Measurements from ENCODE around the gene ASCL3. TPM values are rescaled to one million over a fixed set of nuclear protein-coding genes. Genes with fewer than 3 reads are reported as not detected.
A peak's percentile ranks its signal among the peaks of the same experiment; 100 is the strongest.

Gene ASCL3
- total and polyA plus RNA-seq, 2 donors (not counting 1 experiment from before 2014, with no cell fraction given): not detected

GRCh38 chr11:8917157-8917825 lies 25.5 kb downstream of the ASCL3 start:
- intact Hi-C loops (cut with micrococcal nuclease): no loop called here
- Histone ChIP-seq H3K4me2 (replicated peaks; ENCODE audit: low read depth, low read length, poor library complexity, severe bottlenecking) (no peak overlapping the region), H3K4me1 (ENCODE audit: control insufficient read depth in 2 of 2, insufficient read depth in 2 of 2, low read length in 2 of 2) (peaks cover 11% of the 10 kb centered on the region in 2 donors), H2AFZ (ENCODE audit: insufficient read depth, low read depth, low read length, poor library complexity, severe bottlenecking) (no peak overlapping the region), H3K4me3 (ENCODE audit: control extremely low read depth in 1 of 5, extremely low read depth in 1 of 5, insufficient read depth in 1 of 5, low read depth in 2 of 5, low read length in 4 of 5) (no peak overlapping the region), H3K9me3 (ENCODE audit: control extremely low read depth in 1 of 3, control insufficient read depth in 2 of 3, insufficient read depth in 1 of 3, low read length in 2 of 3) (no peaks in the 10 kb centered on the region), H3K27ac (ENCODE audit: low read length in 2 of 2) (no peak overlapping the region), H3K27me3 (replicated peaks in 1 of 4; ENCODE audit: control extremely low read depth in 1 of 4, control insufficient read depth in 3 of 4, insufficient read depth in 4 of 4, low read length in 3 of 4) (no peaks in the 10 kb centered on the region), H3K79me2 (ENCODE audit: control insufficient read depth, insufficient read depth, low read length) (peaks cover 3% of the 10 kb centered on the region), H3K36me3 (replicated peaks in 1 of 2; ENCODE audit: control extremely low read depth in 1 of 2, control insufficient read depth in 1 of 2, extremely low read depth in 1 of 2, insufficient read depth in 2 of 2, low read length in 1 of 2) (peaks cover 0 to 7% of the 10 kb centered on the region in 2 experiments), H4K20me1 (ENCODE audit: control insufficient read depth, insufficient read depth, low read length, poor library complexity, severe bottlenecking) (no peaks in the 10 kb centered on the region), H3K9ac (ENCODE audit: low read length) (no peak overlapping the region)
- Mint-ChIP-seq H3K4me1 (peaks cover 19% of the 10 kb centered on the region), H3K4me3 (no peak overlapping the region), H3K27me3 (no peaks in the 10 kb centered on the region), H3K27ac (no peak overlapping the region), H3K9me3 (ENCODE audit: insufficient read depth) (no peaks in the 10 kb centered on the region)
- DNase-seq: no peak
- CTCF ChIA-PET: no interaction called here
- TF ChIP-seq CTCF (IDR thresholded peaks at IDR 0.05): no peak
- TF ChIP-seq EZH2 (IDR thresholded peaks at IDR 0.05; ENCODE audit: borderline replicate concordance, insufficient read depth, low read depth, low read length, poor library complexity, severe bottlenecking): no peak
- WGBS (ENCODE audit: insufficient coverage): 100% methylated on average over 2 of the region's 5 CpGs
- POLR2A ChIA-PET: no interaction called here
- ATAC-seq (ENCODE audit: low read depth): no peak

- Histone ChIP-seq H3K27me3 (replicated peaks in 1 of 4; ENCODE audit: control extremely low read depth in 1 of 4, control insufficient read depth in 3 of 4, insufficient read depth in 4 of 4, low read length in 3 of 4) (peaks cover 0 to 3% (median 0%) of the 10 kb centered on the region in 4 experiments), H3K4me1 (ENCODE audit: control insufficient read depth in 2 of 2, insufficient read depth in 2 of 2, low read length in 2 of 2) (peaks cover 16 to 21% of the 10 kb centered on the region in 2 donors), H3K9ac (ENCODE audit: low read length) (no peak overlapping the region), H2AFZ (ENCODE audit: insufficient read depth, low read depth, low read length, poor library complexity, severe bottlenecking) (peak overlapping the region; percentile 80), H3K36me3 (replicated peaks in 1 of 2; ENCODE audit: control extremely low read depth in 1 of 2, control insufficient read depth in 1 of 2, extremely low read depth in 1 of 2, insufficient read depth in 2 of 2, low read length in 1 of 2) (peaks cover 0 to 3% of the 10 kb centered on the region in 2 experiments), H3K4me3 (ENCODE audit: control extremely low read depth in 1 of 5, extremely low read depth in 1 of 5, insufficient read depth in 1 of 5, low read depth in 2 of 5, low read length in 4 of 5) (no peak overlapping the region), H3K79me2 (ENCODE audit: control insufficient read depth, insufficient read depth, low read length) (peaks cover 3% of the 10 kb centered on the region), H3K4me2 (replicated peaks; ENCODE audit: low read depth, low read length, poor library complexity, severe bottlenecking) (peak overlapping the region; percentile 67), H3K9me3 (ENCODE audit: control extremely low read depth in 1 of 3, control insufficient read depth in 2 of 3, insufficient read depth in 1 of 3, low read length in 2 of 3) (no peaks in the 10 kb centered on the region), H4K20me1 (ENCODE audit: control insufficient read depth, insufficient read depth, low read length, poor library complexity, severe bottlenecking) (no peaks in the 10 kb centered on the region), H3K27ac (ENCODE audit: low read length in 2 of 2) (no peak overlapping the region)
- intact Hi-C loops (cut with micrococcal nuclease): loop anchor here (1.0 to 5.0 kb wide), 3 partner anchors 45 to 592 kb away; partner anchors contain the start of gene STK33
- H3K27me3 Mint-ChIP-seq: no peaks in the 10 kb centered on the region
- H3K9me3 Mint-ChIP-seq (ENCODE audit: insufficient read depth): no peaks in the 10 kb centered on the region
- H3K4me1 Mint-ChIP-seq: peaks cover 30% of the 10 kb centered on the region
- 80% methylated on average over 1 of the region's 4 CpGs for WGBS (ENCODE audit: insufficient coverage)
- no peak overlapping the region for H3K27ac Mint-ChIP-seq
- ChIA-PET POLR2A (no interaction called here), CTCF (interaction anchor here (0.8 to 5.4 kb wide), 10 partner anchors 17 to 592 kb away, joined by 3 to 44 read pairs (median 6); partner anchors contain the start of genes RPL27A, TMEM9B and TRIM66)
- ATAC-seq (ENCODE audit: low read depth): no peak
- peak overlapping the region; percentile 83 for H3K4me3 Mint-ChIP-seq
- DNase-seq: no peak
- peak; percentile 56 for TF ChIP-seq CTCF (IDR thresholded peaks at IDR 0.05)
- TF ChIP-seq EZH2 (IDR thresholded peaks at IDR 0.05; ENCODE audit: borderline replicate concordance, insufficient read depth, low read depth, low read length, poor library complexity, severe bottlenecking): no peak
Observed at GRCh38 chr11:8914661-8915018, 28.2 kb downstream of the ASCL3 start.
